Transverse colon (tissue), 4 donors: ENCODE results near the gene ARHGEF38. TPM values are rescaled to one million over a fixed set of nuclear protein-coding genes. Genes with fewer than 3 reads are reported as not detected.
"Not testable (repeated sequence)": the region's sequence is repeated elsewhere in the genome, so short reads cannot be mapped to it uniquely, and the experiment has no call there.

Experiments
- DNase-seq: peaks from one replicate; pipeline ENCODE4 v3.0.0-alpha.2; 2019
- H3K27ac ChIP-seq, 4 donors: fragments of 200-600 bp; sonication (generic); 2 replicates each; pipeline ENCODE4 v1.5.1; 2016 to 2018; ENCODE audit warnings: inconsistent platforms in 4 of 4
- H3K27me3 ChIP-seq: fragments of 200-600 bp; sonication (generic); 2 replicates; pipeline ENCODE4 v1.5.1; 2017; ENCODE audit warnings: inconsistent platforms
- H3K36me3 ChIP-seq, 4 donors: fragments of 200-600 bp; sonication (generic); 2 replicates each; pipeline ENCODE4 v1.5.1; 2017 to 2019; ENCODE audit warnings: inconsistent platforms in 4 of 4
- H3K4me1 ChIP-seq, 4 donors: fragments of 200-600 bp; sonication (generic); 2 replicates each; pipeline ENCODE4 v1.5.1; 2017 to 2020; ENCODE audit warnings: inconsistent platforms in 4 of 4
- H3K4me3 ChIP-seq, 4 donors: fragments of 200-600 bp; sonication (generic); 1 replicate in 1 of 4; 2 replicates in 3 of 4; pipeline versions ENCODE4 v1.5.1 to v1.6.1; 2017 to 2019; ENCODE audit warnings: inconsistent platforms in 4 of 4
- H3K9me3 ChIP-seq, 2 donors: fragments of 200-600 bp; sonication (generic); 2 replicates each; pipeline ENCODE4 v1.5.1; 2017 to 2019; ENCODE audit warnings: inconsistent platforms in 2 of 2
- CTCF ChIP-seq, 5 experiments: fragments of 200-600 bp in 3 of 5; fragments of 450-650 bp in 2 of 5; sonication (generic) in 3 of 5; IDR thresholded peaks; 1 replicate in 2 of 5; 2 replicates in 3 of 5; pipeline ENCODE4 v1.5.1; 2016 to 2017; ENCODE audit warnings: antibody characterized with exemption in 5 of 5, inconsistent platforms in 3 of 5, mild to moderate bottlenecking in 2 of 5, moderate library complexity in 1 of 5
- EP300 ChIP-seq: sonication (generic); formaldehyde crosslinking; IDR thresholded peaks from one replicate; pipeline ENCODE4 v1.6.1; 2017; ENCODE audit warnings: antibody characterized with exemption, low read depth
- POLR2A ChIP-seq: fragments of 450-650 bp; IDR thresholded peaks from one replicate; pipeline ENCODE4 v1.6.1; 2016; ENCODE audit warnings: antibody characterized with exemption, mild to moderate bottlenecking, moderate library complexity
- POLR2AphosphoS5 ChIP-seq, 3 donors: sonication (generic); formaldehyde crosslinking; IDR thresholded peaks; one replicate each; pipeline ENCODE4 v1.6.1; 2016; ENCODE audit warnings: antibody characterized with exemption in 3 of 3
- WGBS, 2 donors: methylation state at CpG; one replicate each; pipeline ENCODE4 v1.1.5; 2018; ENCODE audit warnings: low coverage in 1 of 2; 5-methylcytosine and 5-hydroxymethylcytosine counted together
- in situ Hi-C, 4 donors: fragments of 200-750 bp; cut with MboI; loops; one replicate each; pipeline versions ENCODE4 v1.15.0 to v1.15.1; 2017; ENCODE audit warnings: low sequenced_read_pairs in 3 of 4, low pct_ligation_motif_present in 1 of 4, low pct_unique_long_range_greater_than_20kb in 1 of 4
- intact Hi-C: fragments of 100-400 bp; cut with DNase I; formaldehyde crosslinking; loops from one replicate; pipeline ENCODE4 v1.15.1; 2023; ENCODE audit warnings: low total_unique reads
- total RNA-seq, 4 donors: library from RNA; depleted of rRNA; stranded (reverse); fragments of >200 nt; gene quantifications; one replicate each; pipeline ENCODE4 v1.1.0, GENCODE V29; 2016

ARHGEF38 gene
- total RNA-seq, 4 donors from 2014 or later, result 2.6 to 18.1 (median 15.6) TPM

- 67 to 84% methylated on average over 1 of the region's 1 CpG for WGBS, 2 donors
- in situ Hi-C loops (no loop called here), intact Hi-C loops (no loop called here)
- no peak for DNase-seq
- TF ChIP-seq POLR2AphosphoS5 (IDR thresholded peaks at IDR 0.05) (no peak), POLR2A (no peak), EP300 (no peak), CTCF (IDR thresholded peaks at IDR 0.05) (no peak)
- H3K4me1 ChIP-seq, result peaks cover 0 to 3% (median 0%) of the 10 kb centered on the region in 4 donors
- H3K36me3 ChIP-seq, result no peaks in the 10 kb centered on the region
- no peak overlapping the region for H3K4me3 ChIP-seq
- H3K27me3 ChIP-seq, result no peaks in the 10 kb centered on the region
- no peaks in the 10 kb centered on the region for H3K9me3 ChIP-seq
- no peak overlapping the region for H3K27ac ChIP-seq
Measured at GRCh38 chr4:105603158-105603557, 50.7 kb downstream of the ARHGEF38 start.

GRCh38 chr4:105605493-105605892 is 53.1 kb downstream of the ARHGEF38 start:
- WGBS, 2 donors, result 21% methylated on average over 1 of the region's 1 CpG; no CpG with 5 or more reads in 1 of the 2 donors
- no peak for DNase-seq
- no peaks in the 10 kb centered on the region for H3K36me3 ChIP-seq
- intact Hi-C loops, result no loop called here
- no peak for TF ChIP-seq CTCF (IDR thresholded peaks at IDR 0.05)
- no peak for TF ChIP-seq POLR2AphosphoS5 (IDR thresholded peaks at IDR 0.05)
- no peak for TF ChIP-seq EP300
- no peak for TF ChIP-seq POLR2A
- in situ Hi-C loops, result no loop called here
- H3K27ac ChIP-seq, result no peak overlapping the region
- peaks cover 0 to 3% of the 10 kb centered on the region in 2 donors for H3K9me3 ChIP-seq
- no peaks in the 10 kb centered on the region for H3K4me1 ChIP-seq
- H3K4me3 ChIP-seq, result no peak overlapping the region
- no peaks in the 10 kb centered on the region for H3K27me3 ChIP-seq

GRCh38 chr4:105607876-105608275 is 55.5 kb downstream of the ARHGEF38 start:
- H3K27me3 ChIP-seq, result no peaks in the 10 kb centered on the region
- H3K27ac ChIP-seq, result no peak overlapping the region
- no peak for DNase-seq
- H3K4me1 ChIP-seq, result no peaks in the 10 kb centered on the region
- H3K9me3 ChIP-seq, result peaks cover 0 to 3% of the 10 kb centered on the region in 2 donors
- intact Hi-C loops (no loop called here), in situ Hi-C loops (no loop called here)
- TF ChIP-seq POLR2AphosphoS5 (IDR thresholded peaks at IDR 0.05), result no peak
- no peak for TF ChIP-seq CTCF (IDR thresholded peaks at IDR 0.05)
- no peak for TF ChIP-seq POLR2A
- no peak for TF ChIP-seq EP300
- H3K36me3 ChIP-seq, result no peaks in the 10 kb centered on the region
- 71 to 91% methylated on average over 1 to 2 of the region's 2 CpGs for WGBS, 2 donors
- no peak overlapping the region for H3K4me3 ChIP-seq

GRCh38 chr4:105609819-105610218 is 57.4 kb downstream of the ARHGEF38 start:
- H3K9me3 ChIP-seq, H3K36me3 ChIP-seq, H3K27me3 ChIP-seq, in situ Hi-C loops, H3K4me1 ChIP-seq, intact Hi-C loops, DNase-seq, H3K4me3 ChIP-seq, H3K27ac ChIP-seq: not testable (repeated sequence)
- WGBS, 2 donors, result 91 to 95% methylated on average over 5 of the region's 5 CpGs

GRCh38 chr4:105613306-105613705 is 60.9 kb downstream of the ARHGEF38 start:
- Histone ChIP-seq H3K36me3 (no peaks in the 10 kb centered on the region), H3K4me1 (no peaks in the 10 kb centered on the region), H3K9me3 (peaks cover 0 to 3% of the 10 kb centered on the region in 2 donors), H3K27me3 (no peaks in the 10 kb centered on the region), H3K4me3 (no peak overlapping the region), H3K27ac (no peak overlapping the region)
- WGBS, 2 donors, result 30 to 62% methylated on average over 2 to 4 of the region's 4 CpGs
- intact Hi-C loops (no loop called here), in situ Hi-C loops (no loop called here)
- no peak for DNase-seq
- TF ChIP-seq EP300 (no peak), POLR2A (no peak)
